CD4-positive, alpha-beta T cell treated with Interleukin-10 for 1 hour (primary cell): Measurements from ENCODE around the gene GRAMD2B.
"Not testable (repeated sequence)": the region's sequence is repeated elsewhere in the genome, so short reads cannot be mapped to it uniquely, and the experiment has no call there.

ENCODE experiments used
- DNase-seq: peaks from one replicate; pipeline ENCODE4 v3.0.0-alpha.2; 2020

GRAMD2B gene

GRCh38 chr5:126422994-126423788, at the start of gene GRAMD2B:
Gene GRAMD2B (plus strand): TSS chr5:126423409. CDS start chr5:126423607, 198 bp downstream.
- DNase-seq: peak; percentile 81

GRCh38 chr5:126374109-126374416, 49.1 kb upstream of the GRAMD2B start:
- DNase-seq: no peak

GRCh38 chr5:126376443-126376842, 46.8 kb upstream of the GRAMD2B start:
- no peak for DNase-seq

- DNase-seq: no peak
Observed at GRCh38 chr5:126377424-126377823, 45.8 kb upstream of the GRAMD2B start.

- not testable (repeated sequence) for DNase-seq
Observed at GRCh38 chr5:126380316-126380715, 42.9 kb upstream of the GRAMD2B start.

- DNase-seq: no peak
Observed at GRCh38 chr5:126383246-126383645, 40.0 kb upstream of the GRAMD2B start.

- no peak for DNase-seq
Observed at GRCh38 chr5:126383776-126384175, 39.4 kb upstream of the GRAMD2B start.

- DNase-seq: no peak
Observed at GRCh38 chr5:126384985-126385384, 38.2 kb upstream of the GRAMD2B start.

- no peak for DNase-seq
Observed at GRCh38 chr5:126385524-126386502, 37.4 kb upstream of the GRAMD2B start.

GRCh38 chr5:126389179-126389578, 34.0 kb upstream of the GRAMD2B start:
- DNase-seq: no peak

GRCh38 chr5:126390051-126390450, 33.2 kb upstream of the GRAMD2B start:
- DNase-seq: no peak

GRCh38 chr5:126391386-126391785, 31.8 kb upstream of the GRAMD2B start:
- no peak for DNase-seq

GRCh38 chr5:126394211-126394788, 28.9 kb upstream of the GRAMD2B start:
- no peak for DNase-seq

GRCh38 chr5:126395198-126395597, 28.0 kb upstream of the GRAMD2B start:
- no peak for DNase-seq

GRCh38 chr5:126395605-126396004, 27.6 kb upstream of the GRAMD2B start:
- no peak for DNase-seq

GRCh38 chr5:126396721-126397120, 26.5 kb upstream of the GRAMD2B start:
- DNase-seq: not testable (repeated sequence)

- no peak for DNase-seq
Observed at GRCh38 chr5:126398791-126399190, 24.4 kb upstream of the GRAMD2B start.

GRCh38 chr5:126400621-126401251, 22.5 kb upstream of the GRAMD2B start:
- DNase-seq: no peak

- no peak for DNase-seq
Observed at GRCh38 chr5:126402621-126403555, 20.3 kb upstream of the GRAMD2B start.

GRCh38 chr5:126403876-126404275, 19.3 kb upstream of the GRAMD2B start:
- DNase-seq: no peak

GRCh38 chr5:126410623-126411022, 12.6 kb upstream of the GRAMD2B start:
- no peak for DNase-seq

GRCh38 chr5:126413856-126414255, 9.4 kb upstream of the GRAMD2B start:
- DNase-seq: no peak
